Ovary (tissue), 9 donors: Measurements from ENCODE around the gene SNX30. TPM values are rescaled to one million over a fixed set of nuclear protein-coding genes. Genes with fewer than 3 reads are reported as not detected.

Experiments used
- DNase-seq, 5 donors: peaks; one replicate each; pipeline ENCODE4 v3.0.0-alpha.2; 2019 to 2020
- H3K27ac ChIP-seq, 2 donors: fragments of 200-600 bp; one replicate each; pipeline versions ENCODE4 v1.5.1 to v1.8.0; 2019 to 2022
- H3K27me3 ChIP-seq: fragments of 200-600 bp; one replicate; pipeline ENCODE4 v1.8.0; 2022
- H3K36me3 ChIP-seq: fragments of 200-600 bp; sonication (generic); one replicate; pipeline ENCODE4 v1.5.1; 2019
- H3K4me1 ChIP-seq: one replicate; pipeline ENCODE4 v1.8.1; 2013; ENCODE audit warnings: mild to moderate bottlenecking, moderate library complexity; ENCODE audit not compliant: insufficient read depth
- H3K4me3 ChIP-seq: fragments of 200-600 bp; sonication (generic); one replicate; pipeline ENCODE4 v1.5.1; 2017
- H3K9me3 ChIP-seq, 2 donors: fragments of 200-600 bp in 1 of 2; sonication (generic) in 1 of 2; one replicate each; pipeline versions ENCODE4 v1.5.1 to v1.8.1; 2013 to 2019; ENCODE audit warnings: mild to moderate bottlenecking in 1 of 2, moderate library complexity in 1 of 2
- CTCF ChIP-seq, 3 donors: fragments of 450-650 bp in 2 of 3; fragments of 200-600 bp in 1 of 3; IDR thresholded peaks; one replicate each; pipeline versions ENCODE4 v1.5.1 to v1.8.0; 2016 to 2022; ENCODE audit warnings: antibody characterized with exemption in 3 of 3, mild to moderate bottlenecking in 1 of 3
- EP300 ChIP-seq: sonication (generic); formaldehyde crosslinking; IDR thresholded peaks from one replicate; pipeline ENCODE4 v1.6.1; 2017; ENCODE audit warnings: antibody characterized with exemption
- POLR2A ChIP-seq: fragments of 450-650 bp; IDR thresholded peaks from one replicate; pipeline ENCODE4 v1.6.1; 2017; ENCODE audit warnings: antibody characterized with exemption, mild to moderate bottlenecking, moderate library complexity
- whole genome bisulfite sequencing, 3 donors: extraction: QIAGEN DNeasy Blood & Tissue Kit in 1 of 3; methylation state at CpG; one replicate each; pipeline versions ENCODE4 v1.1.5 to v1.1.7; 2013 to 2017; 5-methylcytosine and 5-hydroxymethylcytosine counted together
- intact Hi-C, 4 donors: fragments of 100-400 bp; cut with DNase I; formaldehyde crosslinking; loops; one replicate each; pipeline versions ENCODE4 v1.11.0 to v1.15.1; 2022 to 2023
- polyA plus RNA-seq, 2 donors: library from polyadenylated mRNA; stranded (reverse); fragments of 200-250 nt in 1 of 2; fragments of 350-450 nt in 1 of 2; fragmentation: Illumina TruSeq in 1 of 2; extraction: RNeasy Lipid Tissue Mini Kit (QIAGEN cat#74804) in 1 of 2; gene quantifications; one replicate each; pipeline ENCODE4 v1.2.3, GENCODE V29; 2013 to 2014
- total RNA-seq, 7 donors: library from RNA; depleted of rRNA in 2 of 7; stranded (reverse); fragments of >200 nt in 2 of 7; fragmentation: NEBNext Ultra II Directional in 3 of 7; extraction: Animal tissue kit (Norgen Biotek cat#: 25700) in 3 of 7; gene quantifications; one replicate each; pipeline versions ENCODE4 v1.1.0 to v1.2.4, GENCODE V29; 2016 to 2023
- donor health status: DM: no; HTN: no; CAD: no; lungs with moderate emphysema.
- donor health status: DM: no; HTN: no; CAD: no.
- donor health status: Bipolar disorder and iron deficiency.
- donor health status: DM: yes; HTN: yes; CAD: no.
- donor health status: DM: no; HTN: no; CAD: no.
- donor health status: DM: yes; HTN: yes; CAD: no.

SNX30 gene
- total and polyA plus RNA-seq, 9 donors, result 4.3 to 11.8 (median 8.8) TPM

GRCh38 chr9:112789891-112790774, 39.6 kb downstream of the SNX30 start:
- no peak for DNase-seq
- H3K9me3 ChIP-seq, result no peaks in the 10 kb centered on the region
- intact Hi-C loops, result no loop called here
- 51 to 62% (median 57%) methylated on average over 5 of the region's 5 CpGs for WGBS, 3 donors
- H3K4me1 ChIP-seq, result peaks cover 6% of the 10 kb centered on the region
- no peak for TF ChIP-seq CTCF (IDR thresholded peaks at IDR 0.05)
- no peak for TF ChIP-seq POLR2A
- TF ChIP-seq EP300, result no peak
- H3K4me3 ChIP-seq, result no peak overlapping the region
- no peaks in the 10 kb centered on the region for H3K36me3 ChIP-seq
- no peak overlapping the region for H3K27ac ChIP-seq
- H3K27me3 ChIP-seq, result no peaks in the 10 kb centered on the region

GRCh38 chr9:112792670-112793069, 42.1 kb downstream of the SNX30 start:
- no peaks in the 10 kb centered on the region for H3K27me3 ChIP-seq
- no peaks in the 10 kb centered on the region for H3K9me3 ChIP-seq
- H3K27ac ChIP-seq, result no peak overlapping the region
- intact Hi-C loops, result no loop called here
- DNase-seq, result no peak
- 54 to 100% (median 94%) methylated on average over 1 of the region's 1 CpG for WGBS, 3 donors
- H3K4me1 ChIP-seq, result peaks cover 6% of the 10 kb centered on the region
- TF ChIP-seq POLR2A (no peak), EP300 (no peak), CTCF (IDR thresholded peaks at IDR 0.05) (no peak)
- no peaks in the 10 kb centered on the region for H3K36me3 ChIP-seq
- H3K4me3 ChIP-seq, result no peak overlapping the region

DNA sequence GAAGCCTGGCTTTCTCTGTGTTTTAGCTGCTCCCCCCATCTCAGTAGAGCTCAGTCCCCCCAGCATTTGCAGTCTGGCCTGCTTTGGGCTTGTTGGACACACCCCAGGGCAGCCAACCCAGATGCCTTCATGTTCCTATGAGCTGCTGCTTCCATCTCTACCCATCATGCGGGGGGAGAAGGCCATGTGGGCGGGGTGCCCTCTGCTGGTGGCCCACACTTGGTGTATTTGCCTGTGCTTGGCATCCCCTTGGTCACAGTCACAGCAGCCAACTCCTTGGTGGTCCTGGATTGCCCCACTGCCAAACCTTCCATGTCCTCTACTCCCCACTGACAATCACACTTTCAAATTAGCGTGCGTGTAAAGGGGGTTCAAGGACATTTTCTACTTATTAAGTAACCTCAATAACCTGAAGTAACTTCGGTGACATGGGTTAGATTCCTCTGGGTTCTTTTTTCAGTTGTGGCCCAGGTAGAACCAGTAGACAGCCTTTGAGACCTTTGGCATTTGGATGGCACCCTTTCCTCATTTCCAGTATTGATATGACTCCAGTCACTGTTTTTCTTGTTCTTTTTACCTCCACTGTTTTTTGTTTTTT, 42.8 kb downstream of the SNX30 start:
- intact Hi-C loops, result no loop called here
- TF ChIP-seq CTCF (IDR thresholded peaks at IDR 0.05) (no peak), POLR2A (no peak), EP300 (no peak)
- DNase-seq, result peak in 3 of 5 donors; percentile 24 to 42 (median 26)
- Histone ChIP-seq H3K27ac (no peak overlapping the region), H3K9me3 (no peaks in the 10 kb centered on the region), H3K4me3 (no peak overlapping the region), H3K27me3 (no peaks in the 10 kb centered on the region), H3K36me3 (no peaks in the 10 kb centered on the region), H3K4me1 (peaks cover 6% of the 10 kb centered on the region)
- 74 to 79% (median 75%) methylated on average over 5 of the region's 5 CpGs for WGBS, 3 donors

DNA sequence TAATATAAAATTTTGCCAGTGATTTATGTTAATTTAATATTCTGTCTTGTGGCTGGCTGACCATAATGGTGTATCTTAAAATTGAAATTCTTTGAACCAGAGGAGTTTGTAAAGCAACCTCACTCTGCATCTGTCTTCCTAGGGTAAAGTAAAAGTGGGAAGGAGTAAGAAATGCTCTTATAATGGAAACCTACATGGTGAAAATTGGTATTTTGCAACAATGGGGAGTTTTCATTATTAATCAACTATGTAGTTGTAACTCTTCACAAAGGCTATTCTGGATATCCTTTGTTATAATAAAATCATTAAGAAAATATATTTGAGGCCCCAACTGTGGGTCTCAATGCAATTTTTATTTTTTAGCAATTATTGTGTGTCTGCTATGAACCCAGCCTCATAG, 44.2 kb downstream of the SNX30 start:
- Histone ChIP-seq H3K4me3 (no peak overlapping the region), H3K4me1 (no peaks in the 10 kb centered on the region), H3K36me3 (no peaks in the 10 kb centered on the region), H3K9me3 (no peaks in the 10 kb centered on the region), H3K27me3 (no peaks in the 10 kb centered on the region), H3K27ac (no peak overlapping the region)
- no peak for DNase-seq
- TF ChIP-seq POLR2A, result no peak
- intact Hi-C loops, result no loop called here

GRCh38 chr9:112795921-112796320, 45.4 kb downstream of the SNX30 start:
- TF ChIP-seq POLR2A (no peak), EP300 (no peak), CTCF (IDR thresholded peaks at IDR 0.05) (no peak)
- Histone ChIP-seq H3K4me1 (no peaks in the 10 kb centered on the region), H3K36me3 (no peaks in the 10 kb centered on the region), H3K4me3 (no peak overlapping the region), H3K9me3 (no peaks in the 10 kb centered on the region), H3K27ac (no peak overlapping the region), H3K27me3 (no peaks in the 10 kb centered on the region)
- DNase-seq, result no peak
- intact Hi-C loops, result no loop called here
- 23 to 44% (median 41%) methylated on average over 4 of the region's 4 CpGs for WGBS, 3 donors
